NCI-H1694 treated with DMSO at 0.1 percent for 48 hours (cell line): ENCODE results near the gene PAX3.

Source experiments
- DNase-seq: peaks from one replicate; lab custom pipeline; 2025; lab: John Stamatoyannopoulos, UW

Gene PAX3

GRCh38 chr2:222270396-222270795 is 28.4 kb downstream of the PAX3 start:
- DNase-seq, result no peak

- DNase-seq, result no peak
Measured at GRCh38 chr2:222269132-222269531, 29.7 kb downstream of the PAX3 start.

GRCh38 chr2:222268311-222268990 is 30.3 kb downstream of the PAX3 start:
- DNase-seq, result no peak

- DNase-seq, result no peak
Measured at GRCh38 chr2:222264791-222265320, 33.9 kb downstream of the PAX3 start.

GRCh38 chr2:222261504-222261903 is 37.3 kb downstream of the PAX3 start:
- no peak for DNase-seq

- DNase-seq, result no peak
Measured at GRCh38 chr2:222257645-222258044, 41.2 kb downstream of the PAX3 start.

GRCh38 chr2:222256250-222256649 is 42.5 kb downstream of the PAX3 start:
- no peak for DNase-seq

GRCh38 chr2:222255090-222255489 is 43.7 kb downstream of the PAX3 start:
- no peak for DNase-seq

- DNase-seq, result no peak
Measured at GRCh38 chr2:222250313-222250712, 48.5 kb downstream of the PAX3 start.

- DNase-seq, result no peak
Measured at GRCh38 chr2:222249444-222249843, 49.4 kb downstream of the PAX3 start.

GRCh38 chr2:222248818-222249217 is 50.0 kb downstream of the PAX3 start:
- no peak for DNase-seq

GRCh38 chr2:222248256-222248655 is 50.5 kb downstream of the PAX3 start:
- DNase-seq, result no peak

GRCh38 chr2:222242532-222242931 is 56.3 kb downstream of the PAX3 start:
- no peak for DNase-seq

- DNase-seq, result peak; percentile 94
Measured at GRCh38 chr2:222241128-222241870, 57.5 kb downstream of the PAX3 start.

GRCh38 chr2:222240676-222241049 is 58.1 kb downstream of the PAX3 start:
- peak; percentile 57 for DNase-seq

- DNase-seq, result no peak
Measured at GRCh38 chr2:222239945-222240675, 58.7 kb downstream of the PAX3 start.

GRCh38 chr2:222239091-222239490 is 59.7 kb downstream of the PAX3 start:
- DNase-seq, result no peak

- no peak for DNase-seq
Measured at GRCh38 chr2:222238072-222238471, 60.7 kb downstream of the PAX3 start.

GRCh38 chr2:222232839-222233238 is 66.0 kb downstream of the PAX3 start:
- no peak for DNase-seq

- DNase-seq, result peak; percentile 93
Measured at GRCh38 chr2:222232372-222232771, 66.4 kb downstream of the PAX3 start.

- DNase-seq, result no peak
Measured at GRCh38 chr2:222228054-222228453, 70.7 kb downstream of the PAX3 start.

- no peak for DNase-seq
Measured at GRCh38 chr2:222218786-222219185, 80.0 kb downstream of the PAX3 start.

- DNase-seq, result no peak
Measured at GRCh38 chr2:222217712-222218111, 81.1 kb downstream of the PAX3 start.
